ENCODE data around the gene ABCA3. TPM values are rescaled to one million over a fixed set of nuclear protein-coding genes. Genes with fewer than 3 reads are reported as not detected.
A peak's percentile ranks its signal among the peaks of the same experiment; 100 is the strongest.

Gene ABCA3
- total RNA-seq, 1 experiment from 2014 or later = 3.5 TPM

GRCh38 chr16:2341456-2342447 lies 1.2 kb upstream of the ABCA3 start:
- Mint-ChIP-seq H3K36me3 (ENCODE audit: insufficient read depth, unreplicated experiment) (no peaks in the 10 kb centered on the region), H3K27ac (ENCODE audit: low read depth, unreplicated experiment) (no peak overlapping the region), H3K9me3 (ENCODE audit: unreplicated experiment) (no peaks in the 10 kb centered on the region), H3K27me3 (ENCODE audit: insufficient read depth, unreplicated experiment) (no peaks in the 10 kb centered on the region), H3K4me3 (ENCODE audit: unreplicated experiment) (no peak overlapping the region), H3K4me1 (ENCODE audit: insufficient read depth, unreplicated experiment) (no peaks in the 10 kb centered on the region)
- intact Hi-C loops (cut with micrococcal nuclease) = no loop called here
- POLR2A ChIA-PET = interaction anchor here (0.5 kb wide), 1 partner anchor 127 kb away, joined by 3 read pairs; no protein-coding TSS in a partner anchor
- BruUV-seq (replicated peaks) = no TSS peak
- no peak for TF ChIP-seq CTCF (IDR thresholded peaks at IDR 0.05; ENCODE audit: unreplicated experiment)
- CTCF ChIA-PET = no interaction called here
- no peak for DNase-seq (ENCODE audit: unreplicated experiment)

- DNase-seq (ENCODE audit: unreplicated experiment) = peak; percentile 30
- no peaks in the 10 kb centered on the region for H3K4me1 Mint-ChIP-seq (ENCODE audit: insufficient read depth, unreplicated experiment)
- H3K27ac Mint-ChIP-seq (ENCODE audit: low read depth, unreplicated experiment) = no peak overlapping the region
- no peaks in the 10 kb centered on the region for H3K27me3 Mint-ChIP-seq (ENCODE audit: insufficient read depth, unreplicated experiment)
- no peaks in the 10 kb centered on the region for H3K36me3 Mint-ChIP-seq (ENCODE audit: insufficient read depth, unreplicated experiment)
- peak overlapping the region; percentile 64 for H3K4me3 Mint-ChIP-seq (ENCODE audit: unreplicated experiment)
- H3K9me3 Mint-ChIP-seq (ENCODE audit: unreplicated experiment) = no peaks in the 10 kb centered on the region
- CTCF ChIA-PET = interaction anchor here (0.6 to 1.2 kb wide), 14 partner anchors 8 to 1020 kb away, joined by 3 to 4 read pairs (median 3); no protein-coding TSS in a partner anchor
- no TSS peak for BruUV-seq (replicated peaks)
- TF ChIP-seq CTCF (IDR thresholded peaks at IDR 0.05; ENCODE audit: unreplicated experiment) = no peak
- intact Hi-C loops (cut with micrococcal nuclease) = loop anchor here (1.0 kb wide), 2 partner anchors 89 to 161 kb away; partner anchors contain the start of gene CCNF
- POLR2A ChIA-PET = interaction anchor here (0.9 kb wide), 1 partner anchor 90 kb away, joined by 3 read pairs; no protein-coding TSS in a partner anchor
Observed at GRCh38 chr16:2339521-2340484, 725 bp downstream of the ABCA3 start.

GRCh38 chr16:2337431-2338296 lies 2.9 kb downstream of the ABCA3 start:
- Mint-ChIP-seq H3K27ac (ENCODE audit: low read depth, unreplicated experiment) (no peak overlapping the region), H3K9me3 (ENCODE audit: unreplicated experiment) (no peaks in the 10 kb centered on the region), H3K36me3 (ENCODE audit: insufficient read depth, unreplicated experiment) (no peaks in the 10 kb centered on the region), H3K4me1 (ENCODE audit: insufficient read depth, unreplicated experiment) (peaks cover 6% of the 10 kb centered on the region), H3K4me3 (ENCODE audit: unreplicated experiment) (no peak overlapping the region), H3K27me3 (ENCODE audit: insufficient read depth, unreplicated experiment) (peaks cover 5% of the 10 kb centered on the region)
- ChIA-PET POLR2A (interaction anchor here (1.2 kb wide), 1 partner anchor 137 kb away, joined by 3 read pairs; the partner anchor contains the start of gene TBC1D24), CTCF (interaction anchor here (0.5 to 1.0 kb wide), 5 partner anchors 9 to 830 kb away, joined by 3 to 4 read pairs (median 3); no protein-coding TSS in a partner anchor)
- no peak for TF ChIP-seq CTCF (IDR thresholded peaks at IDR 0.05; ENCODE audit: unreplicated experiment)
- BruUV-seq (replicated peaks) = no TSS peak
- intact Hi-C loops (cut with micrococcal nuclease) = no loop called here
- DNase-seq (ENCODE audit: unreplicated experiment) = no peak

All from MCF 10A (cell line).